Neural cell (in vitro differentiated cells): ENCODE data around the gene USP38. TPM values are rescaled to one million over a fixed set of nuclear protein-coding genes. Genes with fewer than 3 reads are reported as not detected.

Experiments
- H2AFZ ChIP-seq: fragments of 200-600, 300-800 bp; sonication (generic), shearing (Covaris generic); 2 replicates; pipeline ENCODE4 v1.6.0; 2014; ENCODE audit warnings: low read depth, mild to moderate bottlenecking, antibody characterized with exemption, low read length, moderate library complexity
- H3F3A ChIP-seq: fragments of 200-600 bp; shearing (Covaris generic); 2 replicates; pipeline ENCODE4 v1.6.1; 2016; ENCODE audit warnings: mild to moderate bottlenecking, moderate library complexity, mixed read lengths, antibody characterized with exemption, low read length; ENCODE audit not compliant: insufficient read depth, poor library complexity, severe bottlenecking
- H3K27ac ChIP-seq: fragments of 200-600, 300-800 bp; sonication (generic), shearing (Covaris generic); 2 replicates; pipeline ENCODE4 v1.5.1; 2014; ENCODE audit warnings: mild to moderate bottlenecking, low read length, moderate library complexity
- H3K27me3 ChIP-seq: fragments of 300-800, 200-600 bp; sonication (generic), shearing (Covaris generic); 2 replicates; pipeline ENCODE4 v1.6.0; 2014; ENCODE audit warnings: mild to moderate bottlenecking, low read depth, low read length, moderate library complexity; ENCODE audit not compliant: insufficient read depth
- H3K36me3 ChIP-seq: fragments of 300-800, 200-600 bp; sonication (generic), shearing (Covaris generic); 2 replicates; pipeline ENCODE4 v1.5.1; 2014; ENCODE audit warnings: mild to moderate bottlenecking, antibody characterized with exemption, low read length, moderate library complexity; ENCODE audit not compliant: insufficient read depth
- H3K4me2 ChIP-seq: fragments of 300-800, 200-600 bp; sonication (generic), shearing (Covaris generic); 2 replicates; pipeline ENCODE4 v1.6.0; 2014; ENCODE audit warnings: mild to moderate bottlenecking, low read length
- H3K4me3 ChIP-seq: fragments of 300-800, 200-600 bp; sonication (generic), shearing (Covaris generic); 2 replicates; pipeline ENCODE4 v1.5.1; 2014; ENCODE audit warnings: mild to moderate bottlenecking, low read length, moderate library complexity
- H3K79me2 ChIP-seq: fragments of 200-600 bp; shearing (Covaris generic); replicated peaks from 2 replicates; pipeline ENCODE4 v1.6.0; 2014; ENCODE audit warnings: mild to moderate bottlenecking, low read length, moderate library complexity; ENCODE audit not compliant: insufficient read depth
- H3K9ac ChIP-seq: fragments of 300-800, 200-600 bp; sonication (generic), shearing (Covaris generic); 2 replicates; pipeline ENCODE4 v1.6.1; 2016; ENCODE audit warnings: mild to moderate bottlenecking, low read length, mixed read lengths
- H3K9me2 ChIP-seq: fragments of 200-600 bp; shearing (Covaris generic); 2 replicates; pipeline ENCODE4 v1.6.1; 2016; ENCODE audit warnings: mild to moderate bottlenecking, low read length, mixed read lengths; ENCODE audit not compliant: insufficient read depth
- H3K9me3 ChIP-seq: fragments of 200-600, 300-800 bp; sonication (generic), shearing (Covaris generic); 2 replicates; pipeline ENCODE4 v1.6.1; 2016; ENCODE audit warnings: mild to moderate bottlenecking, mixed run types, low read length, moderate library complexity, mixed read lengths
- H4K20me1 ChIP-seq: fragments of 200-600 bp; shearing (Covaris generic); 2 replicates; pipeline ENCODE4 v1.6.1; 2016; ENCODE audit warnings: mild to moderate bottlenecking, mixed run types; ENCODE audit not compliant: insufficient read depth
- EP300 ChIP-seq: fragments of 450-650 bp; conservative IDR thresholded peaks from 2 replicates; pipeline ENCODE4 v1.6.1; 2014; ENCODE audit warnings: antibody characterized with exemption, mild to moderate bottlenecking, moderate library complexity; ENCODE audit not compliant: poor library complexity, severe bottlenecking
- EZH2 ChIP-seq: fragments of 200-600, 300-800 bp; shearing (Covaris generic), sonication (generic); IDR thresholded peaks from 2 replicates; pipeline ENCODE4 v1.6.1; 2014; ENCODE audit warnings: antibody characterized with exemption, low read length, borderline replicate concordance, mild to moderate bottlenecking; ENCODE audit not compliant: insufficient read depth, poor library complexity, severe bottlenecking
- MXI1 ChIP-seq: fragments of 450-650 bp; conservative IDR thresholded peaks from 2 replicates; pipeline ENCODE4 v1.6.1; 2014; ENCODE audit warnings: antibody characterized with exemption, mild to moderate bottlenecking; ENCODE audit not compliant: poor library complexity, severe bottlenecking
- POLR2AphosphoS5 ChIP-seq: IDR thresholded peaks from 2 replicates; pipeline ENCODE4 v1.6.1; 2012
- RAD21 ChIP-seq: fragments of 450-650 bp; conservative IDR thresholded peaks from 2 replicates; pipeline ENCODE4 v1.6.1; 2014; ENCODE audit warnings: antibody characterized with exemption, mild to moderate bottlenecking, moderate library complexity
- SMC3 ChIP-seq: fragments of 450-650 bp; conservative IDR thresholded peaks from 2 replicates; pipeline ENCODE4 v1.6.1; 2014; ENCODE audit warnings: antibody characterized with exemption, mild to moderate bottlenecking, moderate library complexity; ENCODE audit not compliant: poor library complexity
- TAF1 ChIP-seq: IDR thresholded peaks from 2 replicates; pipeline ENCODE4 v1.6.1; 2012; ENCODE audit warnings: low read depth
- polyA plus RNA-seq: library from polyadenylated mRNA; depleted of rRNA; stranded (reverse); fragments of >200 nt; gene quantifications from 2 replicates; pipeline ENCODE4 v1.2.3, GENCODE V29; 2014
- TF ChIP-seq, protein P1 (sequence below): IDR thresholded peaks from 2 replicates; pipeline ENCODE4 v1.6.1; 2012; ENCODE audit warnings: borderline replicate concordance
- TF ChIP-seq, protein P2 (sequence below): fragments of 450-650 bp; IDR thresholded peaks from 2 replicates; pipeline ENCODE4 v1.5.1; 2014; ENCODE audit warnings: antibody characterized with exemption, mild to moderate bottlenecking, moderate library complexity; ENCODE audit not compliant: poor library complexity, severe bottlenecking

USP38 gene
- polyA plus RNA-seq, 1 donor from 2014 or later = 9.5 TPM

- H3K4me3 ChIP-seq = no peak overlapping the region
- H3K27ac ChIP-seq = no peak overlapping the region
- H3K79me2 ChIP-seq = peaks cover 12% of the 10 kb centered on the region
- H3K9me3 ChIP-seq = no peaks in the 10 kb centered on the region
- no peak overlapping the region for H2AFZ ChIP-seq
- no peak overlapping the region for H3K9ac ChIP-seq
- H3F3A ChIP-seq = no peaks in the 10 kb centered on the region
- no peaks in the 10 kb centered on the region for H3K9me2 ChIP-seq
- H4K20me1 ChIP-seq = no peaks in the 10 kb centered on the region
- no peak overlapping the region for H3K4me2 ChIP-seq
- TF ChIP-seq POLR2AphosphoS5 (no peak), RAD21 (no peak), SMC3 (no peak), EP300 (no peak), EZH2 (no peak)
- peaks cover 13% of the 10 kb centered on the region for H3K36me3 ChIP-seq
- H3K27me3 ChIP-seq = no peaks in the 10 kb centered on the region
Observed at GRCh38 chr4:143196323-143196722, 11.6 kb downstream of the USP38 start.

DNA sequence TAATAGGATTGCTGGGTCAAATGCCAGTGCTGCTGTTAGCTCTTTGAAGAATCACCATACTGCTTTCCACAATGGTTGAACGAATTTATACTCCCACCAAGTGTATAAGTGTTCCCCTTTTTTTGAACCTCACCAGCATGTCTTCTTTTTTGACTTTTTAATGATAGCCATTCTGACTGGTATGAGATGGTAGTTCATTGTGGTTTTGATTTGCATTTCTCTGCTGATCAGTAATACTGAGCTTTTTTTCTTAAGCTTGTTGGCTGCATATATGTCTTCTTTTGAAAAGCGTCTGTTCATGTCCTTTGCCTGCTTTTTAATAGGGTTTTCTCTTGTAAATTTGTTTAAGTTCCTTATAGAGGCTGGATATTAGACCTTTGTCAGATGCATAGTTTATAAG is 14.8 kb downstream of the USP38 start:
- Histone ChIP-seq H3F3A (no peaks in the 10 kb centered on the region), H4K20me1 (no peaks in the 10 kb centered on the region), H3K9me2 (no peaks in the 10 kb centered on the region), H3K27me3 (no peaks in the 10 kb centered on the region), H3K4me2 (no peak overlapping the region), H3K79me2 (peaks cover 15% of the 10 kb centered on the region), H3K36me3 (peaks cover 14% of the 10 kb centered on the region), H3K9ac (no peak overlapping the region), H2AFZ (no peak overlapping the region), H3K9me3 (no peaks in the 10 kb centered on the region), H3K4me3 (no peak overlapping the region), H3K27ac (no peak overlapping the region)
- TF ChIP-seq, protein P1, sequence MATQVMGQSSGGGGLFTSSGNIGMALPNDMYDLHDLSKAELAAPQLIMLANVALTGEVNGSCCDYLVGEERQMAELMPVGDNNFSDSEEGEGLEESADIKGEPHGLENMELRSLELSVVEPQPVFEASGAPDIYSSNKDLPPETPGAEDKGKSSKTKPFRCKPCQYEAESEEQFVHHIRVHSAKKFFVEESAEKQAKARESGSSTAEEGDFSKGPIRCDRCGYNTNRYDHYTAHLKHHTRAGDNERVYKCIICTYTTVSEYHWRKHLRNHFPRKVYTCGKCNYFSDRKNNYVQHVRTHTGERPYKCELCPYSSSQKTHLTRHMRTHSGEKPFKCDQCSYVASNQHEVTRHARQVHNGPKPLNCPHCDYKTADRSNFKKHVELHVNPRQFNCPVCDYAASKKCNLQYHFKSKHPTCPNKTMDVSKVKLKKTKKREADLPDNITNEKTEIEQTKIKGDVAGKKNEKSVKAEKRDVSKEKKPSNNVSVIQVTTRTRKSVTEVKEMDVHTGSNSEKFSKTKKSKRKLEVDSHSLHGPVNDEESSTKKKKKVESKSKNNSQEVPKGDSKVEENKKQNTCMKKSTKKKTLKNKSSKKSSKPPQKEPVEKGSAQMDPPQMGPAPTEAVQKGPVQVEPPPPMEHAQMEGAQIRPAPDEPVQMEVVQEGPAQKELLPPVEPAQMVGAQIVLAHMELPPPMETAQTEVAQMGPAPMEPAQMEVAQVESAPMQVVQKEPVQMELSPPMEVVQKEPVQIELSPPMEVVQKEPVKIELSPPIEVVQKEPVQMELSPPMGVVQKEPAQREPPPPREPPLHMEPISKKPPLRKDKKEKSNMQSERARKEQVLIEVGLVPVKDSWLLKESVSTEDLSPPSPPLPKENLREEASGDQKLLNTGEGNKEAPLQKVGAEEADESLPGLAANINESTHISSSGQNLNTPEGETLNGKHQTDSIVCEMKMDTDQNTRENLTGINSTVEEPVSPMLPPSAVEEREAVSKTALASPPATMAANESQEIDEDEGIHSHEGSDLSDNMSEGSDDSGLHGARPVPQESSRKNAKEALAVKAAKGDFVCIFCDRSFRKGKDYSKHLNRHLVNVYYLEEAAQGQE = no peak
- TF ChIP-seq RAD21 = no peak
- TF ChIP-seq EZH2 = no peak
- TF ChIP-seq, protein P2, sequence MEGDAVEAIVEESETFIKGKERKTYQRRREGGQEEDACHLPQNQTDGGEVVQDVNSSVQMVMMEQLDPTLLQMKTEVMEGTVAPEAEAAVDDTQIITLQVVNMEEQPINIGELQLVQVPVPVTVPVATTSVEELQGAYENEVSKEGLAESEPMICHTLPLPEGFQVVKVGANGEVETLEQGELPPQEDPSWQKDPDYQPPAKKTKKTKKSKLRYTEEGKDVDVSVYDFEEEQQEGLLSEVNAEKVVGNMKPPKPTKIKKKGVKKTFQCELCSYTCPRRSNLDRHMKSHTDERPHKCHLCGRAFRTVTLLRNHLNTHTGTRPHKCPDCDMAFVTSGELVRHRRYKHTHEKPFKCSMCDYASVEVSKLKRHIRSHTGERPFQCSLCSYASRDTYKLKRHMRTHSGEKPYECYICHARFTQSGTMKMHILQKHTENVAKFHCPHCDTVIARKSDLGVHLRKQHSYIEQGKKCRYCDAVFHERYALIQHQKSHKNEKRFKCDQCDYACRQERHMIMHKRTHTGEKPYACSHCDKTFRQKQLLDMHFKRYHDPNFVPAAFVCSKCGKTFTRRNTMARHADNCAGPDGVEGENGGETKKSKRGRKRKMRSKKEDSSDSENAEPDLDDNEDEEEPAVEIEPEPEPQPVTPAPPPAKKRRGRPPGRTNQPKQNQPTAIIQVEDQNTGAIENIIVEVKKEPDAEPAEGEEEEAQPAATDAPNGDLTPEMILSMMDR = no peak
- no peak for TF ChIP-seq SMC3
- no peak for TF ChIP-seq POLR2AphosphoS5
- no peak for TF ChIP-seq TAF1
- TF ChIP-seq EP300 = no peak
- no peak for TF ChIP-seq MXI1

- Histone ChIP-seq H3K27me3 (no peaks in the 10 kb centered on the region), H3K27ac (no peak overlapping the region), H3K79me2 (peaks cover 12% of the 10 kb centered on the region), H3K9me3 (no peaks in the 10 kb centered on the region), H3K9ac (no peak overlapping the region), H3K36me3 (peaks cover 21% of the 10 kb centered on the region), H3K4me3 (no peak overlapping the region), H4K20me1 (no peaks in the 10 kb centered on the region), H3K4me2 (no peak overlapping the region), H3F3A (no peaks in the 10 kb centered on the region), H2AFZ (no peak overlapping the region), H3K9me2 (no peaks in the 10 kb centered on the region)
- no peak for TF ChIP-seq EP300
- TF ChIP-seq EZH2 = no peak
- TF ChIP-seq MXI1 = no peak
- TF ChIP-seq RAD21 = peak; percentile 56
- TF ChIP-seq, protein P2 = peak; percentile 46
- TF ChIP-seq, protein P1 = no peak
- TF ChIP-seq TAF1 = no peak
- TF ChIP-seq SMC3 = peak; percentile 51
- TF ChIP-seq POLR2AphosphoS5 = no peak
Observed at GRCh38 chr4:143202824-143203223, 18.1 kb downstream of the USP38 start.
